ENCODE results near the gene TMEM220.

- TF ChIP-seq CTCF (IDR thresholded peaks at IDR 0.05) (no peak), POLR2A (IDR thresholded peaks at IDR 0.05) (no peak)
These were observed 41.3 kb upstream of the TMEM220 start for GRCh38 chr17:10771148-10771547.

All from adrenal gland (tissue), 5 donors.